GM19438 (cell line): ENCODE results near the gene DPP6.

ENCODE experiments used
- ATAC-seq: cut with Tn5 transposase; IDR thresholded peaks from one replicate; pipeline ENCODE4 v1.9.1; 2021; ENCODE audit warnings: low read depth; ENCODE audit not compliant: unreplicated experiment

The DPP6 gene

GRCh38 chr7:154388999-154389398 lies 336.8 kb downstream of the DPP6 start:
- no peak for ATAC-seq

- no peak for ATAC-seq
Observed at GRCh38 chr7:154390961-154391360, 338.8 kb downstream of the DPP6 start.

- ATAC-seq: no peak
Observed at GRCh38 chr7:154394804-154395203, 342.6 kb downstream of the DPP6 start.

GRCh38 chr7:154406312-154406711 lies 354.1 kb downstream of the DPP6 start:
- ATAC-seq: no peak

GRCh38 chr7:154409703-154410311 lies 357.6 kb downstream of the DPP6 start:
- ATAC-seq: no peak

- ATAC-seq: no peak
Observed at GRCh38 chr7:154412105-154412504, 359.9 kb downstream of the DPP6 start.

- no peak for ATAC-seq
Observed at GRCh38 chr7:154415709-154416399, 363.7 kb downstream of the DPP6 start.

- no peak for ATAC-seq
Observed at GRCh38 chr7:154416714-154417113, 364.5 kb downstream of the DPP6 start.

GRCh38 chr7:154419344-154419743 lies 367.1 kb downstream of the DPP6 start:
- no peak for ATAC-seq

- no peak for ATAC-seq
Observed at GRCh38 chr7:154423231-154423630, 371.0 kb downstream of the DPP6 start.

GRCh38 chr7:154424350-154424749 lies 372.2 kb downstream of the DPP6 start:
- ATAC-seq: no peak

- no peak for ATAC-seq
Observed at GRCh38 chr7:154425271-154425670, 373.1 kb downstream of the DPP6 start.

GRCh38 chr7:154426778-154427177 lies 374.6 kb downstream of the DPP6 start:
- no peak for ATAC-seq

GRCh38 chr7:154427533-154427932 lies 375.3 kb downstream of the DPP6 start:
- ATAC-seq: no peak

- ATAC-seq: no peak
Observed at GRCh38 chr7:154429666-154430404, 377.6 kb downstream of the DPP6 start.

GRCh38 chr7:154430640-154431039 lies 378.4 kb downstream of the DPP6 start:
- no peak for ATAC-seq

GRCh38 chr7:154431045-154431444 lies 378.8 kb downstream of the DPP6 start:
- ATAC-seq: no peak

- no peak for ATAC-seq
Observed at GRCh38 chr7:154433632-154434598, 381.7 kb downstream of the DPP6 start.

- no peak for ATAC-seq
Observed at GRCh38 chr7:154436560-154436959, 384.4 kb downstream of the DPP6 start.

GRCh38 chr7:154437234-154437633 lies 385.0 kb downstream of the DPP6 start:
- no peak for ATAC-seq
